Aorta (tissue), 5 donors: ENCODE measurements around the gene KIFC1. TPM values are rescaled to one million over a fixed set of nuclear protein-coding genes. Genes with fewer than 3 reads are reported as not detected.
A peak's percentile ranks its signal among the peaks of the same experiment; 100 is the strongest.

Experiments used
- ATAC-seq: fragments of 200-7000 bp; cut with Tn5 transposase; one replicate; pipeline ENCODE4 v1.9.1; 2022; ENCODE audit warnings: moderate library complexity; ENCODE audit not compliant: low FRiP score
- DNase-seq, 2 donors: peaks; one replicate each; pipeline ENCODE4 v3.0.0-alpha.2; 2020
- H3K27ac ChIP-seq, 2 donors: one replicate each; pipeline ENCODE4 v1.5.1; 2013; ENCODE audit warnings: low read length in 2 of 2, mild to moderate bottlenecking in 2 of 2, moderate library complexity in 2 of 2, control low read depth in 1 of 2, inconsistent platforms in 1 of 2, low read depth in 1 of 2
- H3K27me3 ChIP-seq, 2 donors: one replicate each; pipeline ENCODE4 v1.6.1; 2013; ENCODE audit warnings: control low read depth in 1 of 2, low read length in 1 of 2, mild to moderate bottlenecking in 1 of 2, moderate library complexity in 1 of 2; ENCODE audit not compliant: insufficient read depth in 2 of 2, control insufficient read depth in 1 of 2
- H3K36me3 ChIP-seq, 2 donors: one replicate each; pipeline ENCODE4 v1.6.1; 2013; ENCODE audit warnings: control low read depth in 1 of 2, low read length in 1 of 2, mild to moderate bottlenecking in 1 of 2; ENCODE audit not compliant: insufficient read depth in 2 of 2, control insufficient read depth in 1 of 2
- H3K4me1 ChIP-seq, 2 donors: one replicate each; pipeline ENCODE4 v1.6.1; 2013; ENCODE audit warnings: low read length in 2 of 2, control low read depth in 1 of 2, mild to moderate bottlenecking in 1 of 2, moderate library complexity in 1 of 2; ENCODE audit not compliant: insufficient read depth in 2 of 2, control insufficient read depth in 1 of 2
- H3K4me3 ChIP-seq, 2 donors: one replicate each; pipeline ENCODE4 v1.5.1; 2013; ENCODE audit warnings: low read length in 2 of 2, control low read depth in 1 of 2, mild to moderate bottlenecking in 1 of 2
- H3K9me3 ChIP-seq: one replicate; pipeline ENCODE4 v1.6.1; 2013; ENCODE audit warnings: mild to moderate bottlenecking, low read length; ENCODE audit not compliant: control insufficient read depth
- WGBS, 2 donors: extraction: QIAGEN DNeasy Blood & Tissue Kit; methylation state at CpG; one replicate each; pipeline ENCODE4 v1.1.7; 2013; 5-methylcytosine and 5-hydroxymethylcytosine counted together
- intact Hi-C, 2 donors: fragments of 100-400 bp; cut with DNase I; formaldehyde crosslinking; loops; one replicate each; pipeline versions ENCODE4 v1.14.2 to v1.15.0; 2022
- polyA plus RNA-seq, 2 donors: library from polyadenylated mRNA; stranded (reverse); fragments of 200-250 nt; gene quantifications; one replicate each; pipeline ENCODE4 v1.2.3, GENCODE V29; 2013
- total RNA-seq, 2 donors: library from RNA; stranded (reverse); fragmentation: NEBNext Ultra II Directional; extraction: Animal tissue kit (Norgen Biotek cat#: 25700); gene quantifications; one replicate each; pipeline ENCODE4 v1.2.1, GENCODE V29; 2021
- donor health status: healthy with polysubstance abuse.
- donor health status: Bipolar disorder and iron deficiency.
- donor health status: DM: no; HTN: no; CAD: no.
- donor health status: DM: no; HTN: no; CAD: no.
- donor health status: DM: yes; HTN: yes; CAD: no.

The KIFC1 gene
- total and polyA plus RNA-seq, 4 donors = 1.3 to 2.0 (median 1.5) TPM; not detected in 1

DNA sequence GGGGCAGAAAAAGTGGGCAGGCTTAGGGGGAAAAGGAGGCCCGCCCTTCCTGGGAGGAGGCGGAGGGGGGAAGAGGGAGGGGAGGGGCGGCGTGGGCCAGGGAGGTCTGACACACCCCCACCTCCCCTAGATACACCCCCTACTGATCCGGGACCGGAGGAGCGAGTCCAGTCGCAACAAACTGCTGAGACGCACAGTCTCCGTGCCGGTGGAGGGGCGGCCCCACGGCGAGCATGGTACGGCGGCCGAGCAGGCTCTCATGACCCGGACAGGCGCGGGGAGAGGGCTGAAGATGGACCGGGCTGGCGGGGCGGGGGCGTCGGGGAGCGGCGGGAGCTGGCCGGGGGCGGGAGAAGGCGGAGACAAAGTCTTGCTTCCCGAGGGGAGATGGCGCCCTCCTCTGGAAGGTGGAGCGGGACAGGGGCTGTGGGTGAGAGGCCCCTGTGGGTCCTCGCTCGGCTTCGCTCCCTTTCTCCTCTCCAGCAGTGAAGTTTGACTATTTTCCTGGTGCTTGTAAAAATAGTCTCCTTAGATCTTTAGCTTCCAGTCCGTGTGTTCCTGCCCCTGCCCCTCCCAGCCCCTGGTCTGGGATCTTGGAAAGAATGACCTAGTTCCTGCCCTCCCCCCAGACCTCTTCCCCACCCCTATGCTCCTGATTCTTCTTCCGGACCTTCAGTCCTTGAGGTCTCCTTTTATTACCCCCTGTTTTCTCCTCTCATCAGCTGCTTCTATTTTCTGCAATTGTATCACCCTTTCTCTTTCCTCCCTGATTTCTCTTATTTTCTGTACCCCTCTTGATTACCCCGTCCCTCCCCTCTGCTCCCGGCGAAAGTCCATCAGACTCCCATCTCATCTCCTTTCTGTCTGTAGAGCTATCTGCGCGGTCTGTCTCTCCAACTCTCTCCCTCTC is 34.3 kb downstream of the KIFC1 start:
- ATAC-seq (peak; percentile 87), DNase-seq (peak; percentile 92 to 96)
- 2% methylated on average over 26 to 43 of the region's 43 CpGs for WGBS, 2 donors
- Histone ChIP-seq H3K27ac (peak overlapping the region; percentile 68 to 72), H3K4me1 (peaks cover 1 to 3% of the 10 kb centered on the region in 2 donors), H3K4me3 (peak overlapping the region; percentile 42 to 44), H3K27me3 (no peaks in the 10 kb centered on the region), H3K36me3 (no peaks in the 10 kb centered on the region), H3K9me3 (no peaks in the 10 kb centered on the region)
- intact Hi-C loops = loop anchor here (1.0 to 2.0 kb wide), 2 partner anchors 35 kb away; partner anchors contain the start of gene KIFC1 (in 2 of the 2)

DNA sequence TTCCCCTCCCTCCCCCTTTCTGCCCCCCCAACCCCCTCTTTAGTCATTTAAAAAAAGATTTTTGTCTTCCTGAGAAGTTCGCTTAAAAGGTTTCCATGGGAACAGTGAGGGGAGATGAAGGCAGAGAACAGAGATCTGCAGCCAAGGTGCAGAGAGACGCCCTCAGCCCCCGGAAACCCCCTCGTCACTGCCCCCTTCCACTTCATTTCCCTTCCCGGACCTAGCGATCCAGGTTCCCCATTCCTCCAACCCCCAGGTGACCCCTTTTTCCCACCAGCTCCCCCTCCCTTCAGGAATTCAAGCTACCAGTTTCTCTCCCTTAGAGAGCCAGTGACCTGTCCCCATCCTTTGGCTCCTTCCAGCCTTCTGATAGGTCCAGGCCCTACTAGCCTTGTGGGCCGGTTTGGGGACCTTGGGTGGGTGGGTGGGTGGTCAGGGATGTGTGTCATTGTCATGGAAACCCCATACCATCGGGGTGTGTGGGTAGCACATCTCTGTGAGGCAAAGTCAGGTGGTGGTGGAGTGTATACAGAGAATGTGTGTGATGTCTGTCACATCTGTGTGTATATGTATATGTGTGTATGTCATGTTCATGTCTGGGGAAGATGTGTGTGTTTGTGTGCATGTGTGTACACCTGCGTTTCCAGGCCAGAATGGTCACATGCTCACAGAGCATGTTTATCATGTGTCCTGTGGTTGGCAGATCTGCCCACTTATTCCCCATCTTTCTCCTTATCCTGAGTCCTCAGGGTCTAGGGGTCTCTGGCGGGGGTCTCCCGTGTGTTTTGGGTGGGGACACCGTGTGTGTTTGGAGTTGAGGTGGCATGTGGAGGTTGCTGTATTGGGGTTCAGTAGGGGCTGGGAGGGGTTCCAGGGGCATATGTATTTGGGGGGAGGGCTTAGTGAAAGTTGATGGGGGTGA is 35.2 kb downstream of the KIFC1 start:
- ATAC-seq = no peak

DNA sequence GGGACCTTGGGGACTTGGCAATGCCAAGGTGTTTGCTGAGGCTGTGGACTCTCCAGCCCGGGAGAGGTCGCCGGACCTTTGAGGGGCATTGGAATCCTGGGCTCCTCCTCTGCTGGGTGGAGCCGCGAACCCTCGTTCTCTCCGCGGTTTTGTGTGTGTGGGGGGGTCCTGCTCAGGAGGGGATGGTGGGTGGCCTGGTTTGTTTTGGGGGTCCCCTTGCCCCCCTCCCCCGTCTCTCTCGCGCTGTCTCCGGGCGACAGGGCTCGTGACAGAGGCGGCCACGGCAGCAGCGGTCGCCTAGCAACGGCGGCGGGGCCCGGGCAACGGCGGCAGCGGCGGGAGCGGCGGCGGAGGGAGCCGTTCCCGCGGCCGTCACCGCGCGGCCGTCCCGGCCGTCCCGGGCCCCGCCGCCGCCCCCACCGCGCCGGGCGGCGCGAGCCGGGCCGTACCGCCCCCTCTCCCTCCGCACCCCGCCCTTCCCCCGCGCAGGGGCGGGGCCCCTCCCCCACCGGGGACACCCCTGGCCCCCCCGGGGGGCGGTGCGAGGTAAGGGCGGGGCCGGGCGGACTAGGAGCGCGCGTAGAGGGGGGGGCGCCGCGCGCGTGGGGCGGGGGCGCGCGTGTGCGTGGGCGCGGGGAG is 36.1 kb downstream of the KIFC1 start:
- ATAC-seq = no peak
- no peaks in the 10 kb centered on the region for H3K27me3 ChIP-seq
- no peak overlapping the region for H3K27ac ChIP-seq
- H3K4me3 ChIP-seq = peak overlapping the region; percentile 63 to 77
- WGBS, 2 donors = 1% methylated on average over 32 to 79 of the region's 79 CpGs
- no peaks in the 10 kb centered on the region for H3K36me3 ChIP-seq
- intact Hi-C loops = loop anchor here in 1 of 2 donors (2.0 kb wide), 1 partner anchor 37 kb away; the partner anchor contains the start of gene KIFC1
- peak; percentile 72 to 86 for DNase-seq
- no peaks in the 10 kb centered on the region for H3K9me3 ChIP-seq
- H3K4me1 ChIP-seq = peaks cover 1 to 3% of the 10 kb centered on the region in 2 donors

More for the DNA sequence above, 35.2 kb downstream of the KIFC1 start:
- intact Hi-C loops = loop anchor here in 1 of 2 donors (2.0 kb wide), 1 partner anchor 36 kb away; the partner anchor contains the start of gene KIFC1
- Histone ChIP-seq H3K4me1 (peaks cover 1 to 3% of the 10 kb centered on the region in 2 donors), H3K27me3 (no peaks in the 10 kb centered on the region), H3K4me3 (peak overlapping the region in 1 of 2 donors; percentile 42), H3K27ac (no peak overlapping the region), H3K36me3 (no peaks in the 10 kb centered on the region), H3K9me3 (no peaks in the 10 kb centered on the region)
- 11 to 13% methylated on average over 12 of the region's 12 CpGs for WGBS, 2 donors
- DNase-seq = peak in 1 of 2 donors; percentile 68

DNA sequence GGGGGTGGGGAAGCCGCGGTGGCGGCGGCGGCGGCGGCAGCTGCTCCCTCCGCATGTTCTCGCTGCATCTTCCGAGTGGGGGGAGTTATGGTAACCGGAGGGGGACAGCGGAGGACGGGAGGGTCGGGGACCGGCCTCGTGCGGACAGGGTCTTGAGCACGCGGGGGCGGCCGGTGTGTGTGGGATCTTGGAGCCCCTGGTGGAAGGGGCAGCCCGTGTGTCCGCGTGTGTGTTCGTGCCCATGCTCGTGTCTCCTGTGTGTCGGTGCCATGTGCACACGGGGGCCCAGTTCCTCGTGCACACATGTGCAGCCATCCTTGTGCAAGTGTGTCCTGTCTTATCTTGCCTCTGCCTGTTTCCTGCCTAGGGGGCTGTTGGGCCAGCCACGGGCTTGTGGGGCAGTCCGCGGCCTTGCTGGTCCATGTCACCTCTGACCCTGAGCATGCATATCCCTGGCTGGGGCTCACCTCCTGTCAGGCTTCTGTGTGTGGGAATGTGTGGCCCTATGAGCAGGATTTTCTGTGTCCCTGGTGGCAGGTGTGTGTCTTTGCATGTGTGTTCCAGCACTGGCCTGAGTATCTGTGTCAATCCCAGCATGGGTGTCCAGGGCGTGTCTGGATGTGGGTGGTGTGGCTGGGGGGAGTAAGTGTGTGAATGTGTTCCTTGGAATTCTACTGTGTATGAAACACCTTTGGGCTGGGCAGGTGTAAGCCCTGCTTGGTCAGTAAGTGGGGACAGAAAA is 36.8 kb downstream of the KIFC1 start:
- intact Hi-C loops = no loop called here

DNA sequence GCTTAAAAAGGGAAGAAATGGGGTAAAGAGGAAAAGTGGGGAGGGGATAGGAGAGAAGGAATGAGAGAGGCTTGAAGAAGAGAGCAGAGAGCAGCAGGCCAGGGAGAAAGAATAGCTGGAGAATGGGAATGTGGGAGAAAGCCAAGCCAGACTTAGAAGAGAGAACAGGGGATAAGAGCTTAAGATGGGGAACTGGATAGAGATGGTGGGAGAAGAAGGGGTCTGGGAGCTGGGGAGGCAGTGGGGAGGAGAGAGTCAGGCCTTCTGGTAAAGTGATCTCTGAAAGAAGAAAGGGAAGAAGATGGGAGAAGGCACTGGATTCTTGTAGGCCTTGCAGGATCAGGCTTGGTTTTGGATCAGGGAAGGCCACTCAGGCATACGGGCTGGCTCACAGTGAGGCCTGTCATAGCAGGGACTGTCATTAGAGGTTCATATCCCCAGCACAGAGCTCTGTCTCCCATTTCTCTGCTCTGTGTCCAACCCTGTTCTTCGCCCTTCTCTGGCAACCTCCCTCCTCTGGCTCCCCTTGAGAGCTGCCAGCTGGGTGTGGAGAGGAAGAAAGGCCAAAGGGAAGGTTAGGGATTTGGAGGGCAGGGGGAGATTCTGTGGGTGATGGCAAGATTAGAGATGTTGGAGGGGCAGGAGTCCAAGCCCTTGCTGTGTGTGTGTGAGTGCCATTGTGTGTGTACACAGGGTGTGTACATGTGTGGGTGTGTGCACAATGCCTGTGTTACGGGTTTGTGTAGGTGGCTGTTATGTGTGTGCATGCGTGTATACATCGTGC is 37.5 kb downstream of the KIFC1 start:
- Histone ChIP-seq H3K4me1 (peaks cover 1 to 3% of the 10 kb centered on the region in 2 donors), H3K27ac (no peak overlapping the region), H3K9me3 (no peaks in the 10 kb centered on the region), H3K4me3 (no peak overlapping the region), H3K27me3 (no peaks in the 10 kb centered on the region), H3K36me3 (no peaks in the 10 kb centered on the region)
- peak in 1 of 2 donors; percentile 58 for DNase-seq
- WGBS, 2 donors = 47 to 66% methylated on average over 5 of the region's 5 CpGs
- intact Hi-C loops = no loop called here
- ATAC-seq = no peak

More for the DNA sequence above, 36.8 kb downstream of the KIFC1 start:
- no peak overlapping the region for H3K27ac ChIP-seq
- no peaks in the 10 kb centered on the region for H3K27me3 ChIP-seq
- WGBS, 2 donors = 7 to 14% methylated on average over 16 to 33 of the region's 33 CpGs
- H3K36me3 ChIP-seq = no peaks in the 10 kb centered on the region
- peaks cover 1 to 3% of the 10 kb centered on the region in 2 donors for H3K4me1 ChIP-seq
- no peaks in the 10 kb centered on the region for H3K9me3 ChIP-seq
- ATAC-seq (no peak), DNase-seq (peak; percentile 52 to 82)
- peak overlapping the region; percentile 63 to 77 for H3K4me3 ChIP-seq

DNA sequence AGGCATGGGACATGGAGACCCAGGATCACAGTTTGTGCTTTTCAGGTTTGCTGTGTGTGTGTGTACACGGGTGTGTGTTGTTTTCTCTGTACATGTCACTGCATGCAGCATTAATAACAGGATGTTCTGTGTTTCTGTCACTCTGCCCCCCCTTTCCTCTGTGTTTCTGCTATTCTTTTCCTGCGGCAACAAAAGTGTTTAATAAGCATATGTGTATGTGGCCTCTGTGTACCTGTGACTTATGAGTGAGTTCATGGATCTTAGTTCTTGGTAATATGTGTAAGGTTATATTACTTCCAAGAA is 38.1 kb downstream of the KIFC1 start:
- intact Hi-C loops = no loop called here
- DNase-seq (no peak), ATAC-seq (no peak)
- peaks cover 0 to 1% of the 10 kb centered on the region in 2 donors for H3K4me1 ChIP-seq
- no peaks in the 10 kb centered on the region for H3K36me3 ChIP-seq
- H3K27me3 ChIP-seq = no peaks in the 10 kb centered on the region
- no peak overlapping the region for H3K4me3 ChIP-seq
- no peak overlapping the region for H3K27ac ChIP-seq
- no peaks in the 10 kb centered on the region for H3K9me3 ChIP-seq
- WGBS, 2 donors = 58 to 62% methylated on average over 2 of the region's 2 CpGs

DNA sequence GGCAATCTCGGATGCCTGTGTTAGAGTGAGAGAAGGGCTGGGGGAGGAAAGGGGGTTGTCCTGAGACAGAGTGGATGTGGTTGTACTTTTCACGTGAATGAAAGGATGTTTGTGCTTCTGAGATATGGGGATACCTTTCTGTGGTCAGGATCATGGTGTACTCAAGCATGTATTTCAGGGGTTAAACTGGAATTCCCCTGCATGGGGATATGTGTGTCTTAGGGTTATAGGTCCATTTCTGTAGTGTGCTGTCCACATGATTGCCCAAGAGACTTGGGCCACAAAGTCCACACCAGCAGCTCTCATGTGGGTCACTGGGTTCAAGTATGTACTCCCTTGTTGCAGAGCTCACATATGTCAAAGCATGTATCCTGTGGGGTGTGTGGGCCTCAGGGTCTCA is 38.7 kb downstream of the KIFC1 start:
- intact Hi-C loops = no loop called here
- H3K9me3 ChIP-seq = no peaks in the 10 kb centered on the region
- no peak overlapping the region for H3K4me3 ChIP-seq
- ATAC-seq (no peak), DNase-seq (peak in 1 of 2 donors; percentile 42)
- peaks cover 0 to under 1% of the 10 kb centered on the region in 2 donors for H3K36me3 ChIP-seq
- H3K4me1 ChIP-seq = no peaks in the 10 kb centered on the region
- H3K27ac ChIP-seq = no peak overlapping the region
- 51 to 53% methylated on average over 2 of the region's 2 CpGs for WGBS, 2 donors
- H3K27me3 ChIP-seq = no peaks in the 10 kb centered on the region
